Brain microvascular endothelial cell (primary cell): ENCODE data around the gene AUTS2.

Experiments used
- DNase-seq: peaks from one replicate; pipeline ENCODE4 v3.0.0-alpha.2; 2020
- H3K27ac ChIP-seq: fragments of 250-450 bp; sonication (Bioruptor Pico); 2 replicates; pipeline ENCODE4 v1.5.1; 2020; ENCODE audit warnings: mild to moderate bottlenecking, moderate library complexity
- H3K27me3 ChIP-seq: fragments of 250-450 bp; sonication (Bioruptor Pico); replicated peaks from 2 replicates; pipeline ENCODE4 v1.5.1; 2020; ENCODE audit warnings: mild to moderate bottlenecking
- H3K36me3 ChIP-seq: fragments of 250-450 bp; sonication (Bioruptor Pico); replicated peaks from 2 replicates; pipeline ENCODE4 v1.5.1; 2020; ENCODE audit warnings: mild to moderate bottlenecking
- H3K4me3 ChIP-seq: 2 replicates; pipeline ENCODE4 v1.5.1; 2011; ENCODE audit warnings: low read depth, mild to moderate bottlenecking, control low read depth, low read length, moderate library complexity
- CTCF ChIP-seq: IDR thresholded peaks from 2 replicates; pipeline ENCODE4 v1.5.1; 2011; ENCODE audit warnings: low read depth, mild to moderate bottlenecking, moderate library complexity, low read length, control low read depth, inconsistent platforms; ENCODE audit errors: missing control alignments
- in situ Hi-C: cut with HindIII; loops from 2 replicates; pipeline ENCODE4 v1.10.0; 2017; ENCODE audit warnings: low sequenced_read_pairs, low pct_ligation_motif_present

AUTS2 gene

GRCh38 chr7:69602522-69602921 is 4.2 kb downstream of the AUTS2 start:
- H3K27ac ChIP-seq: no peak overlapping the region
- H3K27me3 ChIP-seq: peaks cover 8% of the 10 kb centered on the region
- DNase-seq: no peak
- in situ Hi-C loops: no loop called here
- TF ChIP-seq CTCF: no peak
- no peaks in the 10 kb centered on the region for H3K36me3 ChIP-seq
- H3K4me3 ChIP-seq: no peak overlapping the region

GRCh38 chr7:69603351-69603750 is 5.1 kb downstream of the AUTS2 start:
- no peak overlapping the region for H3K27ac ChIP-seq
- TF ChIP-seq CTCF: no peak
- H3K27me3 ChIP-seq: peaks cover 8% of the 10 kb centered on the region
- in situ Hi-C loops: no loop called here
- no peak overlapping the region for H3K4me3 ChIP-seq
- no peaks in the 10 kb centered on the region for H3K36me3 ChIP-seq
- DNase-seq: no peak

- no peak for DNase-seq
- Histone ChIP-seq H3K27me3 (peaks cover 8% of the 10 kb centered on the region), H3K4me3 (no peak overlapping the region), H3K36me3 (no peaks in the 10 kb centered on the region), H3K27ac (no peak overlapping the region)
- in situ Hi-C loops: no loop called here
- no peak for TF ChIP-seq CTCF
Observed at GRCh38 chr7:69603937-69604494, 5.7 kb downstream of the AUTS2 start.

GRCh38 chr7:69605070-69605469 is 6.8 kb downstream of the AUTS2 start:
- Histone ChIP-seq H3K36me3 (no peaks in the 10 kb centered on the region), H3K4me3 (no peak overlapping the region), H3K27me3 (peaks cover 2% of the 10 kb centered on the region), H3K27ac (no peak overlapping the region)
- no peak for DNase-seq
- in situ Hi-C loops: no loop called here
- TF ChIP-seq CTCF: no peak

GRCh38 chr7:69605546-69605945 is 7.3 kb downstream of the AUTS2 start:
- H3K4me3 ChIP-seq: no peak overlapping the region
- in situ Hi-C loops: no loop called here
- no peak overlapping the region for H3K27ac ChIP-seq
- DNase-seq: no peak
- no peaks in the 10 kb centered on the region for H3K27me3 ChIP-seq
- no peaks in the 10 kb centered on the region for H3K36me3 ChIP-seq
- TF ChIP-seq CTCF: no peak

GRCh38 chr7:69608049-69608448 is 9.8 kb downstream of the AUTS2 start:
- in situ Hi-C loops: no loop called here
- no peaks in the 10 kb centered on the region for H3K36me3 ChIP-seq
- no peak for TF ChIP-seq CTCF
- no peaks in the 10 kb centered on the region for H3K27me3 ChIP-seq
- H3K27ac ChIP-seq: no peak overlapping the region
- no peak overlapping the region for H3K4me3 ChIP-seq
- no peak for DNase-seq
